SK-N-SH (cell line): ENCODE data around the gene TGFB1I1. TPM values are rescaled to one million over a fixed set of nuclear protein-coding genes. Genes with fewer than 3 reads are reported as not detected.

Source experiments
- CTCF ChIA-PET: fragments of 300-600, 350-600 bp; formaldehyde crosslinking; extraction: SDS; loops from one replicate; lab custom pipeline; 2021; lab: Yijun Ruan, JAX
- POLR2A ChIA-PET: fragments of 350-600 bp; sonication (Branson Sonifier 250); formaldehyde crosslinking; extraction: SDS; loops from one replicate; lab custom pipeline; 2020; ENCODE audit warnings: antibody characterized with exemption, inconsistent platforms; lab: Yijun Ruan, JAX
- DNase-seq: peaks from one replicate; pipeline ENCODE4 v3.0.0; 2012
- H2AFZ ChIP-seq: fragments of 200-600 bp; sonication (generic); 2 replicates; pipeline ENCODE4 v1.8.1; 2016; ENCODE audit warnings: antibody characterized with exemption, mild to moderate bottlenecking, low read depth
- H3F3A ChIP-seq: fragments of 200-600 bp; sonication (generic); replicated peaks from 2 replicates; pipeline ENCODE3; 2016; ENCODE audit warnings: antibody characterized with exemption, mild to moderate bottlenecking; ENCODE audit not compliant: insufficient read depth
- H3K27ac ChIP-seq, 2 experiments: fragments of 200-500 bp in 1 of 2; fragments of 200-600 bp in 1 of 2; sonication (Bioruptor generic) in 1 of 2; sonication (generic), shearing (Covaris generic) in 1 of 2; 2 replicates each; pipeline versions ENCODE4 v1.5.1 to v1.6.1; 2014 to 2016; ENCODE audit warnings: low read depth in 2 of 2, inconsistent platforms in 1 of 2, low read length in 1 of 2, mild to moderate bottlenecking in 1 of 2, mixed read lengths in 1 of 2
- H3K27me3 ChIP-seq: fragments of 200-600 bp; sonication (generic), shearing (Covaris generic); 2 replicates; pipeline ENCODE4 v1.6.1; 2016; ENCODE audit warnings: mixed run types; ENCODE audit not compliant: insufficient read depth
- H3K36me3 ChIP-seq, 2 experiments: fragments of 200-500 bp in 1 of 2; fragments of 200-600 bp in 1 of 2; sonication (Bioruptor generic) in 1 of 2; sonication (generic) in 1 of 2; replicated peaks in 1 of 2; 2 replicates each; pipeline versions ENCODE3 to v1.5.1; 2014 to 2016; ENCODE audit warnings: low read length in 1 of 2, mild to moderate bottlenecking in 1 of 2; ENCODE audit not compliant: insufficient read depth in 2 of 2, control insufficient read depth in 1 of 2
- H3K4me1 ChIP-seq, 2 experiments: fragments of 200-500 bp in 1 of 2; fragments of 200-600 bp in 1 of 2; sonication (Bioruptor generic) in 1 of 2; sonication (generic), shearing (Covaris generic) in 1 of 2; 2 replicates each; pipeline versions ENCODE4 v1.5.1 to v1.6.1; 2014 to 2016; ENCODE audit warnings: low read depth in 1 of 2, low read length in 1 of 2, mixed run types in 1 of 2; ENCODE audit not compliant: insufficient read depth in 2 of 2, control insufficient read depth in 1 of 2
- H3K4me2 ChIP-seq: fragments of 200-600 bp; sonication (generic), shearing (Covaris generic); 2 replicates; pipeline ENCODE4 v1.6.1; 2017; ENCODE audit warnings: mixed run types
- H3K4me3 ChIP-seq, 2 experiments: fragments of 200-500 bp in 1 of 2; fragments of 200-600 bp in 1 of 2; sonication (Bioruptor generic) in 1 of 2; sonication (generic), shearing (Covaris generic) in 1 of 2; 2 replicates each; pipeline versions ENCODE4 v1.5.1 to v1.8.1; 2014 to 2016; ENCODE audit warnings: low read depth in 2 of 2, inconsistent platforms in 1 of 2, low read length in 1 of 2, mild to moderate bottlenecking in 1 of 2, mixed read lengths in 1 of 2, moderate library complexity in 1 of 2
- H3K79me2 ChIP-seq: fragments of 200-600 bp; sonication (generic); 2 replicates; pipeline ENCODE4 v1.8.1; 2017; ENCODE audit warnings: mild to moderate bottlenecking; ENCODE audit not compliant: insufficient read depth
- H3K9ac ChIP-seq: fragments of 200-600 bp; sonication (generic); 2 replicates; pipeline ENCODE4 v1.6.1; 2017; ENCODE audit warnings: mixed run types
- H3K9me2 ChIP-seq: fragments of 200-600 bp; sonication (generic); 2 replicates; pipeline ENCODE4 v1.6.1; 2017; ENCODE audit warnings: mixed run types
- H3K9me3 ChIP-seq: fragments of 200-600 bp; sonication (generic); 2 replicates; pipeline ENCODE4 v1.6.1; 2017; ENCODE audit warnings: mixed run types, mild to moderate bottlenecking, moderate library complexity
- H4K20me1 ChIP-seq: fragments of 200-600 bp; sonication (generic); 2 replicates; pipeline ENCODE4 v1.6.1; 2017; ENCODE audit warnings: mild to moderate bottlenecking, mixed run types; ENCODE audit not compliant: insufficient read depth
- CHD2 ChIP-seq: fragments of 150-350 bp; IDR thresholded peaks from 2 replicates; pipeline ENCODE4 v1.6.1; 2018; ENCODE audit warnings: low read length; ENCODE audit not compliant: partially characterized antibody
- ELF1 ChIP-seq: IDR thresholded peaks from 2 replicates; pipeline ENCODE4 v1.4.0; 2012
- EZH2phosphoT487 ChIP-seq: fragments of 200-600 bp; sonication (generic); IDR thresholded peaks from 2 replicates; pipeline ENCODE4 v1.6.1; 2017; ENCODE audit warnings: low read depth, mixed run types, mild to moderate bottlenecking, antibody characterized with exemption, moderate library complexity, borderline replicate concordance
- FOXJ3 ChIP-seq: sonication (generic); formaldehyde crosslinking; IDR thresholded peaks from 2 replicates; pipeline ENCODE4 v1.5.1; 2020; ENCODE audit warnings: mild to moderate bottlenecking, missing genetic modification reagents
- GABPA ChIP-seq: IDR thresholded peaks from 2 replicates; pipeline ENCODE4 v1.4.0; 2012; ENCODE audit warnings: low read depth, mild to moderate bottlenecking
- GATA2 ChIP-seq: sonication (generic); formaldehyde crosslinking; IDR thresholded peaks from 2 replicates; pipeline ENCODE4 v1.5.0; 2020; ENCODE audit warnings: mild to moderate bottlenecking, missing genetic modification reagents
- MEF2A ChIP-seq: IDR thresholded peaks from 2 replicates; pipeline ENCODE4 v1.4.0; 2012; ENCODE audit warnings: low read depth, borderline replicate concordance
- MXI1 ChIP-seq: IDR thresholded peaks from 2 replicates; pipeline ENCODE4 v1.6.1; 2012; ENCODE audit warnings: mild to moderate bottlenecking, low read depth, low read length, improper control_type of control experiment
- NFIC ChIP-seq: IDR thresholded peaks from 2 replicates; pipeline ENCODE4 v1.4.0; 2012; ENCODE audit warnings: borderline replicate concordance
- NRF1 ChIP-seq: IDR thresholded peaks from 2 replicates; pipeline ENCODE4 v1.6.1; 2012; ENCODE audit warnings: low read depth, mild to moderate bottlenecking, low read length
- POLR2AphosphoS5 ChIP-seq: IDR thresholded peaks from 2 replicates; pipeline ENCODE4 v1.6.1; 2012; ENCODE audit warnings: low read depth, low read length
- RXRA ChIP-seq: IDR thresholded peaks from 2 replicates; pipeline ENCODE4 v1.4.0; 2012; ENCODE audit warnings: low read depth, mild to moderate bottlenecking, borderline replicate concordance
- SMC3 ChIP-seq: IDR thresholded peaks from 2 replicates; pipeline ENCODE4 v1.6.1; 2012; ENCODE audit warnings: low read depth, low read length, improper control_type of control experiment
- TEAD4 ChIP-seq: IDR thresholded peaks from 2 replicates; pipeline ENCODE4 v1.4.0; 2012; ENCODE audit warnings: mild to moderate bottlenecking, borderline replicate concordance; ENCODE audit not compliant: insufficient read depth
- YY1 ChIP-seq: IDR thresholded peaks from 2 replicates; pipeline ENCODE4 v1.4.0; 2012; ENCODE audit warnings: low read depth, mild to moderate bottlenecking
- WGBS: methylation state at CpG from one replicate; pipeline ENCODE4 v1.1.6; 2017; ENCODE audit warnings: low lambda C conversion rate; 5-methylcytosine and 5-hydroxymethylcytosine counted together
- polyA plus RNA-seq, 3 experiments: library from polyadenylated mRNA; depleted of rRNA; stranded (reverse); fragments of >200 nt; gene quantifications; 2 replicates each; pipeline ENCODE4 v1.2.3, GENCODE V29; 2012
- TF ChIP-seq, protein P1 (sequence below): IDR thresholded peaks from 2 replicates; pipeline ENCODE4 v1.6.1; 2012; ENCODE audit warnings: mild to moderate bottlenecking, low read depth, low read length, moderate library complexity
- TF ChIP-seq, protein P2 (sequence below): fragments of 150-350 bp; IDR thresholded peaks from 2 replicates; pipeline ENCODE4 v1.6.1; 2016; ENCODE audit warnings: mild to moderate bottlenecking, low read depth, low read length
- TF ChIP-seq, protein P3 (sequence below): IDR thresholded peaks from 2 replicates; pipeline ENCODE4; 2012

TGFB1I1 gene
- polyA plus RNA-seq, 1 of the 3 experiments (the other 2 are of a cell fraction): 29.7 TPM

DNA sequence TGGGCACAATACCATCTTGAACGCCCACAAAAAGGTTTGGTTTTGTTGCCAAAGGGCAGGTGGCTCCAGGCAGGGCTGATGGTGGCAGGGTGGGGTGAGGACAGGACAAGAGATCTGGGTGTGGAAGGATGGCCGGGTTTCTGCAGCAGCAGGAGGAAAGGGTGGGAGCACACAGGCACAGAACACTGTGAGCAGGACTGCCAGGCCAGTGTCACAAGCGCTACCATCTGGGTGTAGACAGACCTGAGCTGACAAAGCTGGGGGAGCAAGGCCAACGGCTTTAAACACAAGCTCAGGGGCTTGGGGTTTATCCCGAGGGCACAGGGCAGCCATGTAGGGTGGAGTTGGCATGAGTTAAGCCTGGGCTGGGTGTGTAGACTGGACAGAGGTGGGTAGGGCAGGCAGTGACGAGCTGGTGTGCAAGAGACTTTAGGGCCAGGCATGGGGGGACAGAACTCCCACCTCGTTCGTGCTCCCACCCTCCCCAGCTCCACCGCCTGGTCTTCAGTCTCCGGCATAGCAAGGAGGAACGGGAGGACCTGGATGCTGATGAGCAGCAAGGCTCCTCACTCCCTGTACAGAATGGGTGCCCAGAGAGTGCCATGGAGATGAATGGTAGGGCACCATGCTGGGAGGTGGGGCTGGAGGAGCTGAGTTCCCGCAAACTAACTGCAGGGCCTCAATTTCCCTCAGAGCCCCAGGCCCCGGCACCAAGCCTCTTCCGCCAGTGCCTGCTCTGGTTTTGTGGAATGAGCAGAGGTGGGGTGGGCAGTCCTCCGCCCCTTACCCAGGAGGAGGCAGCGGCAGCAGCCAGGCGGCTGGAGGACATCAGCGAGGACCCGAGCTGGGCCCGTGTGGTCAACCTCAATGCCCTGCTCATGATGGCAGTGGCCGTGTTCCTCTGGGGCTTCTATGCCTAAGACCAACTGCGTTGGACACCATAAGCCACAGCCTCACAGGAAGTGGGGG is 17.9 kb downstream of the TGFB1I1 start:
- CTCF ChIA-PET: interaction anchor here (1.1 to 2.5 kb wide), 3 partner anchors 13 to 38 kb away, joined by 3 to 7 read pairs (median 6); no protein-coding TSS in a partner anchor

More for the DNA sequence above, 17.9 kb downstream of the TGFB1I1 start:
- H3K4me1 ChIP-seq: peaks cover 0 to 16% of the 10 kb centered on the region in 2 experiments; a peak in 1 of 4 replicates
- no peak overlapping the region for H2AFZ ChIP-seq
- no peaks in the 10 kb centered on the region for H3K27me3 ChIP-seq
- 96% methylated on average over 14 of the region's 22 CpGs for WGBS
- no peaks in the 10 kb centered on the region for H3K79me2 ChIP-seq
- H3K36me3 ChIP-seq: peaks cover 0 to 16% of the 10 kb centered on the region in 2 experiments
- no peaks in the 10 kb centered on the region for H4K20me1 ChIP-seq
- no peaks in the 10 kb centered on the region for H3K9me2 ChIP-seq
- H3F3A ChIP-seq: no peaks in the 10 kb centered on the region
- H3K9me3 ChIP-seq: no peaks in the 10 kb centered on the region
- H3K9ac ChIP-seq: no peak overlapping the region
- no peak for DNase-seq
- H3K27ac ChIP-seq: no peak overlapping the region
- POLR2A ChIA-PET: no interaction called here
- no peak overlapping the region for H3K4me2 ChIP-seq
- no peak overlapping the region for H3K4me3 ChIP-seq
- TF ChIP-seq SMC3 (no peak), MEF2A (no peak), POLR2AphosphoS5 (no peak), NFIC (no peak), ELF1 (no peak), NRF1 (no peak), EZH2phosphoT487 (no peak), FOXJ3 (CRISPR knock-in tag) (no peak), GABPA (no peak), YY1 (no peak), TEAD4 (no peak), MXI1 (no peak), CHD2 (no peak), RXRA (no peak), GATA2 (CRISPR knock-in tag) (no peak)
- TF ChIP-seq, protein P1, sequence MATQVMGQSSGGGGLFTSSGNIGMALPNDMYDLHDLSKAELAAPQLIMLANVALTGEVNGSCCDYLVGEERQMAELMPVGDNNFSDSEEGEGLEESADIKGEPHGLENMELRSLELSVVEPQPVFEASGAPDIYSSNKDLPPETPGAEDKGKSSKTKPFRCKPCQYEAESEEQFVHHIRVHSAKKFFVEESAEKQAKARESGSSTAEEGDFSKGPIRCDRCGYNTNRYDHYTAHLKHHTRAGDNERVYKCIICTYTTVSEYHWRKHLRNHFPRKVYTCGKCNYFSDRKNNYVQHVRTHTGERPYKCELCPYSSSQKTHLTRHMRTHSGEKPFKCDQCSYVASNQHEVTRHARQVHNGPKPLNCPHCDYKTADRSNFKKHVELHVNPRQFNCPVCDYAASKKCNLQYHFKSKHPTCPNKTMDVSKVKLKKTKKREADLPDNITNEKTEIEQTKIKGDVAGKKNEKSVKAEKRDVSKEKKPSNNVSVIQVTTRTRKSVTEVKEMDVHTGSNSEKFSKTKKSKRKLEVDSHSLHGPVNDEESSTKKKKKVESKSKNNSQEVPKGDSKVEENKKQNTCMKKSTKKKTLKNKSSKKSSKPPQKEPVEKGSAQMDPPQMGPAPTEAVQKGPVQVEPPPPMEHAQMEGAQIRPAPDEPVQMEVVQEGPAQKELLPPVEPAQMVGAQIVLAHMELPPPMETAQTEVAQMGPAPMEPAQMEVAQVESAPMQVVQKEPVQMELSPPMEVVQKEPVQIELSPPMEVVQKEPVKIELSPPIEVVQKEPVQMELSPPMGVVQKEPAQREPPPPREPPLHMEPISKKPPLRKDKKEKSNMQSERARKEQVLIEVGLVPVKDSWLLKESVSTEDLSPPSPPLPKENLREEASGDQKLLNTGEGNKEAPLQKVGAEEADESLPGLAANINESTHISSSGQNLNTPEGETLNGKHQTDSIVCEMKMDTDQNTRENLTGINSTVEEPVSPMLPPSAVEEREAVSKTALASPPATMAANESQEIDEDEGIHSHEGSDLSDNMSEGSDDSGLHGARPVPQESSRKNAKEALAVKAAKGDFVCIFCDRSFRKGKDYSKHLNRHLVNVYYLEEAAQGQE: no peak
- TF ChIP-seq, protein P2, sequence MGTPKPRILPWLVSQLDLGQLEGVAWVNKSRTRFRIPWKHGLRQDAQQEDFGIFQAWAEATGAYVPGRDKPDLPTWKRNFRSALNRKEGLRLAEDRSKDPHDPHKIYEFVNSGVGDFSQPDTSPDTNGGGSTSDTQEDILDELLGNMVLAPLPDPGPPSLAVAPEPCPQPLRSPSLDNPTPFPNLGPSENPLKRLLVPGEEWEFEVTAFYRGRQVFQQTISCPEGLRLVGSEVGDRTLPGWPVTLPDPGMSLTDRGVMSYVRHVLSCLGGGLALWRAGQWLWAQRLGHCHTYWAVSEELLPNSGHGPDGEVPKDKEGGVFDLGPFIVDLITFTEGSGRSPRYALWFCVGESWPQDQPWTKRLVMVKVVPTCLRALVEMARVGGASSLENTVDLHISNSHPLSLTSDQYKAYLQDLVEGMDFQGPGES: no peak
- TF ChIP-seq, protein P3, sequence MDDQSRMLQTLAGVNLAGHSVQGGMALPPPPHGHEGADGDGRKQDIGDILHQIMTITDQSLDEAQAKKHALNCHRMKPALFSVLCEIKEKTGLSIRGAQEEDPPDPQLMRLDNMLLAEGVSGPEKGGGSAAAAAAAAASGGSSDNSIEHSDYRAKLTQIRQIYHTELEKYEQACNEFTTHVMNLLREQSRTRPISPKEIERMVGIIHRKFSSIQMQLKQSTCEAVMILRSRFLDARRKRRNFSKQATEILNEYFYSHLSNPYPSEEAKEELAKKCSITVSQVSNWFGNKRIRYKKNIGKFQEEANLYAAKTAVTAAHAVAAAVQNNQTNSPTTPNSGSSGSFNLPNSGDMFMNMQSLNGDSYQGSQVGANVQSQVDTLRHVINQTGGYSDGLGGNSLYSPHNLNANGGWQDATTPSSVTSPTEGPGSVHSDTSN: no peak
